GM18505 (cell line): ENCODE measurements around the gene RAD51B.

Source experiments
- ATAC-seq: cut with Tn5 transposase; IDR thresholded peaks from one replicate; pipeline ENCODE4 v1.9.1; 2021; ENCODE audit not compliant: unreplicated experiment
- POLR2A ChIP-seq: IDR thresholded peaks from 4 replicates; pipeline ENCODE4 v1.6.1; 2011; ENCODE audit warnings: borderline replicate concordance; ENCODE audit not compliant: insufficient read depth, insufficient read length; ENCODE audit errors: extremely low read depth

RAD51B gene

DNA sequence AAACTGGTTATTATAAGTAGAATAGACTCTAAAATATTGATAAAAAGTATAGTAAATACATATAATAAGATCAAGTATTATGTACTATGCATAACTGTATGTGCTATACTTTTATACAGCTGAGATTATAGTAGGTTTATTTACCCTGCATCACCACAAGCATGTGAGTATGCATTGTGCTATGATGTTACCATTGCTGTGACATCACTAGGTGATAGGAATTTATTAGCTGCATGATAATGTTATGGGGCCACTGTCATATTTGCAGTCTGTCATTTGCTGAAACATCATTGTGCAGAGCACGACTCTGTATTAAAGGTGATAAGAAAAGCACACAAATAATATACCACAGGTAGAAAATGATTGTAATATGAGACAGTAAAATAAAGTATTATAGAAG, 587.7 kb downstream of the RAD51B start:
- ATAC-seq = no peak
- no peak for TF ChIP-seq POLR2A

- ATAC-seq = no peak
Observed at GRCh38 chr14:68407825-68408224, 588.2 kb downstream of the RAD51B start.

GRCh38 chr14:68408680-68409079, 589.1 kb downstream of the RAD51B start:
- no peak for TF ChIP-seq POLR2A
- no peak for ATAC-seq

More at GRCh38 chr14:68407825-68408224, 588.2 kb downstream of the RAD51B start:
- TF ChIP-seq POLR2A = no peak

DNA sequence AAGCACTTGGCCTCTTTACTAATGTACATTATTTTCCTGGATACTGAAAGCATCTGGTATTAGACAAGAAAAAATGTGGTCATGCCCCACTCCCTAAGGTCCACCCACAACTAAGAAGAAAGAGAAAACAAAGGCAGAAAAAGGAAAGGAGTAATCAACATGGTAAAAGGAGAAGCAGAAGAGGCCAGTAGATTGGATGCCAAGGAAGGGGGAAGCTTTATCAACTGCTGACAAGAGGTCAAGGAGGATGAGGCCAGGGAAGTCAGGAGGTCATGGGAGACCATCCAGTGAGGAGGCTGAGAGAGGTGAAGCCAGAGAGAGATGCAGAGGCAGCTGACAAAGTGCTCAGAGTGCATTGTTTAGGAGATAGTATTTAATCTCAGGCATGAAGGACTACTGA, 589.8 kb downstream of the RAD51B start:
- TF ChIP-seq POLR2A = no peak
- no peak for ATAC-seq

DNA sequence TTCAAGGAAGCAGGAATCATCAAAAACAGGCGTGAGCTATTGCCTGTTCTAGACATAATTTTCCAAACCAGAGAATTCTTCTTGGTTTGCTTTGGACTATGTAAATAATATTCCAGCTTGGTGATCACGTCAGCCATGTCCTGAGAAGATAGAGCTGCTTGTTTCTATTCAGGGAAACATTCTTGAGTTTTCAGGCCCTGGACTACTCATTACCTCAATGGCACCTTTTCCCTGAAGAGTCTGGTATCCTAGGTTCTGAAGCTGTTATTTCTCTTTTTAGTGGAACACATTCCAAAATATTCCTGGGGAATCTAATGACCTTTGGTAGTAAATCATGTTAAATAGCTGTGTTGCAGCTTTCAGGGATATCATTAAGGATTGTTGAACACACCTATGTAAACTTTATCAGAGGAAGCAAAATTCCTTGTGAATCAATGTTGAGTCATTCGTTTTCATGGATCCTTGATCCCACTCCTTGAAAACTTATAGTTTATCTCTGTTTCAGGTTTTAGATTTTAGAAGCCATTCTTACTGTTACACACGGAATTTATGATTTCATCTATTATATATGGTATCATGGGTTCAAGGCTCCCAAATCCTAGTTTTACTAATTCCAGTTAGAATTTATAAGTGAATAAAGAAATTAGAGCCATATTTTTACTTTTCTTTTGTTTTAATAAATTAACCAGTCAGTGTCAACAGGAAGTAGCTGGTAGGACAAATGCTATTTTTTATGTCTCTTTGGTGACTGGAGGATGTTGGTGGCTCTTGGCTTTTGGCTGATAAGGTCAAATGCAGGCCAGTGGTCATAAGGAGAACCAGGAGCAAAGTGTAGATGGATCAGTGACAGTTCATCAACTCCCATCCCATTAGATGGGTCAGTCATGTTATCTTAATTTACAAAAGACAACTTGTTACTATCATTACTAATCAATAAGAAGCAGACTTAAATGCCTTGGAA, 593.2 kb downstream of the RAD51B start:
- TF ChIP-seq POLR2A = no peak
- ATAC-seq = no peak

DNA sequence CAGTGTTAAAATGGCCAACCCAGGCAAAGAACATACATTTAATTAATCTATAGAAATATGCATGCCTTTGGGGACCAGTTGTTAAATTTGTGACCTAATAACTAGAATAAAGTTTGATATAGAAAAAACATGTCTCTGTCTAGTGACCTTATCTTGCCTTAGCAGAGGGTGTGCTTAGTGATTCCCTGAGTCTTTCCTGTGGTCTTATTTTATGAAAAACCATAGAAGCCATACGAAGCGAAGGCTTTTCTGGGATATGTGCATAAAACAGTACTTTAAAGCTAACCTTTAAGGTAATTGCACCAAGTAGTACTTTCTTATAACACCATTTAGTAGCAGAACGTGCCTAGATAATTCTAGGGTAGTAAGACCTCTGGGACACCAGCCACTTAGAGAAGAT, 593.9 kb downstream of the RAD51B start:
- TF ChIP-seq POLR2A = no peak
- no peak for ATAC-seq

GRCh38 chr14:68414121-68414520, 594.5 kb downstream of the RAD51B start:
- no peak for ATAC-seq

GRCh38 chr14:68416171-68416570, 596.6 kb downstream of the RAD51B start:
- no peak for TF ChIP-seq POLR2A
- no peak for ATAC-seq

More at GRCh38 chr14:68414121-68414520, 594.5 kb downstream of the RAD51B start:
- TF ChIP-seq POLR2A = no peak

GRCh38 chr14:68417009-68417650, 597.6 kb downstream of the RAD51B start:
- no peak for TF ChIP-seq POLR2A
- no peak for ATAC-seq

DNA sequence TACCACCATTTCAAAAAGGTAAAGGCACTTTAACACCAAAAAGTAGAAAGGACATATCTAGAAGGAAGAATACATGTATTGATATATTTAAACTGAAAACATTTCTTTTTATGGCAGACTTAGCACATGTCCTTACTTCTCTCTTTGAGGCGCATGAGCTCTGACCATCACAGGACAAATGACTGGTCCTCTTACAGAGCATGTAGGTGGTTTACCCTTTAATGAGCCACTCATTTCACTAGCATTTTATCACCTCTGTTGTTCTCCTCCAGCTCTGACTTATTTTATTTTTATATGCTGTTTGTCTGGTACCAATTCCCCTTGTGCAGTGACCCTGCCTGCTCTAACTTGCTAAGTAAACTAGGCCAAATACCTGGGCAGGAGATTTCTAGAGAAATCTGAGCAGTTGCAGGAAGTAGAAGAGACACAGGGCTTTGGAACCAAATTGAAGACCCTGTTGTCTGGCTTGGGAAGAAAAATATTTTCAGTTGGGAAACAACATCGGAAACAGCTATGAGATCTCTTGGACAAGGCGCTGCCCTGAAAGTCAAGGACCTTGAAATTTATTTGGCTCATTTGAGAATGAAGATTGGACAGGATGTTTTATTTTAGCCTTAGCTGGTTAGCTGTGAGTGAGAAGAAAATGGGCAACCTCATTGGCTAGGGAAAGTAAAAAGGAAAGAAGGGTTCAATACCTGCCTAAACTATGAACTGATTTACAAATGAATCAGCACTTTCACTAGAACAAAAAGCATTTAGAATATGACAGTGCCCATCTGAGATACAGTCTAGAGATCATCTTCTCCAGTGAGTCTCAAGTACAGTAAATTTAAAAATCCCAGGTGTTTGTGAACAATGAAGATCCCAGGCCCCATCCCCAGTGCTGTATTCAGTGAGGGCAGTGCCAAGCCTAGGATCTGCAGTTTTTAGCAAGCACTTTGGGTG, 598.9 kb downstream of the RAD51B start:
- no peak for ATAC-seq
- TF ChIP-seq POLR2A = no peak

DNA sequence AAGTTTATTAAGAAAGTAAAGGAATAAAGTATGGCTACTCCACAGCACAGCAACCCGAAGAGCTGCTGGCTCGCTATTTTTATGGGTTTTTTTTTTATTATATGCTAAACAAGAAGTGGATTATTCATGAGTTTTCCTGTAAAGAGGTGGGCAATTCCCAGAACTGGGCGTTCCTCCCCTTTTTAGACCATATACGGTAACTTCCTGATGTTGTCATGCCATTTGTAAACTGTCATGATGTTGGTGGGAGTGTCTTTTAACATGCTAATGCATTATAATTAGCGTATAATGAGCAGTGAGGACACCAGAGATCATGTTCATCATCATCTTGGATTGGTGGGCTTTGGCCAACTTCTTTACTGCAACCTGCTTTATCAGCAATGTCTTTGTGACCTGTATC, 600.8 kb downstream of the RAD51B start:
- no peak for TF ChIP-seq POLR2A
- no peak for ATAC-seq

DNA sequence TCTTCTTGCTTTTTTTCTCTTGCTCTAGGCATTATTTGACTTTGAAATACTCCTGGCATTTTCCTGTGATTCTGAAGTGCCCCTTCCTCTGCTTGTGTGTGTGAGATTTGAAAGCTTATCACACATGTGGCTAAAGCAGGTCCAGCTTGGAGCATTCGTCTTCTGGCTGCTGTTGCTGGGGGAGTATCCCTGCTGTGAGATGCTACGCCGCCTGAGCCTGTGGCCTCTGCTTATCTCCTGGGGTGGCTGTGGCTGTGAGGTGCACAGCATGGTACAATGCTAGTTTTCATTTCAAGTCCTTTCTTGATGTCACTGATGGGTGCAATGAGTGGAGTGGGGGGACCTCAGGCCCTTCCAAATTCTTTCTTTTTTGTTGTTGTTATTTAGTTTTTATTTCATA, 601.5 kb downstream of the RAD51B start:
- no peak for TF ChIP-seq POLR2A
- ATAC-seq = no peak

DNA sequence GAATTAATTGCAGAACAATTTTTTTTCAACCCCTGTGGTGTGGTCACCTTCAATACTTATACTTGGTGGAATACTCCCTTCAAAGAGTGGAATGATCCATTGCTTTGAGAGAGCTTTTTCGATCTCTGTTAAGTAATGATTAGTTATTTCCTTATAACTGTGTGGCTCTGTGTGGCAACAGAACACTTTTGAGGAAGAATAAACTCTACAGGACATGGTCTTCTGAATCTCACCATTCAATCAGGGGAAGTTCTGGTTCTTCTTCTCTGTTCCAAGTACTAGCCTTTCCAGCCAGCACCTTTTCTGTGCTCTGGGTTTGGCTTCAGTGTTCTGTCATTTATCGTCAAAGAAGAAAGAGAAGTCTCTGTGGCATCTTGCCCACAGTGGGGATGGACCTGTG, 604.1 kb downstream of the RAD51B start:
- ATAC-seq = no peak
- TF ChIP-seq POLR2A = no peak
